CD4-positive, alpha-beta memory T cell (primary cell): Measurements from ENCODE around the gene ITPK1. TPM values are rescaled to one million over a fixed set of nuclear protein-coding genes. Genes with fewer than 3 reads are reported as not detected.
A peak's percentile ranks its signal among the peaks of the same experiment; 100 is the strongest.
"Not testable (repeated sequence)": the region's sequence is repeated elsewhere in the genome, so short reads cannot be mapped to it uniquely, and the experiment has no call there.

ENCODE experiments used
- CTCF ChIA-PET: fragments of 350-600 bp; sonication (Branson Sonifier 250); formaldehyde crosslinking; loops from one replicate; lab custom pipeline; 2021; ENCODE audit warnings: inconsistent platforms; ENCODE audit not compliant: partially characterized antibody; lab: Charles Lee
- POLR2A ChIA-PET: fragments of 350-600 bp; sonication (Branson Sonifier 250); formaldehyde crosslinking; loops from one replicate; lab custom pipeline; 2021; ENCODE audit not compliant: partially characterized antibody; lab: Charles Lee
- DNase-seq, 5 donors: peaks; one replicate each; pipeline versions ENCODE4 v3.0.0 to v3.0.0-alpha.2; 2020 to 2022; ENCODE audit warnings: mixed read lengths in 1 of 5
- H3K27ac ChIP-seq: one replicate; pipeline ENCODE4 v1.7.0; 2013; ENCODE audit warnings: low read depth, low read length
- H3K27me3 ChIP-seq: 2 replicates; pipeline ENCODE4 v1.7.0; 2013; ENCODE audit warnings: mild to moderate bottlenecking, low read length, moderate library complexity; ENCODE audit not compliant: insufficient read depth
- H3K36me3 ChIP-seq: 2 replicates; pipeline ENCODE4 v1.7.0; 2013; ENCODE audit warnings: mild to moderate bottlenecking, low read length, moderate library complexity; ENCODE audit not compliant: insufficient read depth
- H3K4me1 ChIP-seq: 2 replicates; pipeline ENCODE4 v1.7.0; 2013; ENCODE audit warnings: mild to moderate bottlenecking, low read length, moderate library complexity; ENCODE audit not compliant: insufficient read depth
- H3K4me3 ChIP-seq, 2 donors: one replicate each; pipeline ENCODE4 v1.7.0; 2013; ENCODE audit warnings: low read length in 2 of 2, mild to moderate bottlenecking in 1 of 2
- H3K9me3 ChIP-seq, 2 donors: one replicate each; pipeline ENCODE4 v1.7.0; 2013; ENCODE audit warnings: low read length in 2 of 2, control low read depth in 1 of 2; ENCODE audit not compliant: control insufficient read depth in 1 of 2
- H3K27ac Mint-ChIP-seq, 7 donors: one replicate each; pipeline ENCODE4 v1.8.0; 2020 to 2021; ENCODE audit warnings: mixed read lengths in 7 of 7, mild to moderate bottlenecking in 6 of 7, inconsistent platforms in 3 of 7, moderate library complexity in 3 of 7
- H3K27me3 Mint-ChIP-seq, 2 donors: one replicate each; pipeline ENCODE4 v1.8.0; 2020 to 2021; ENCODE audit warnings: mixed read lengths in 2 of 2
- H3K36me3 Mint-ChIP-seq, 2 donors: one replicate each; pipeline ENCODE4 v1.8.0; 2020 to 2021; ENCODE audit warnings: mixed read lengths in 2 of 2, inconsistent platforms in 1 of 2, mild to moderate bottlenecking in 1 of 2
- H3K4me1 Mint-ChIP-seq, 4 donors: one replicate each; pipeline ENCODE4 v1.8.0; 2020 to 2021; ENCODE audit warnings: mixed read lengths in 4 of 4, mild to moderate bottlenecking in 1 of 4
- H3K4me3 Mint-ChIP-seq, 8 donors: one replicate each; pipeline ENCODE4 v1.8.0; 2020 to 2021; ENCODE audit warnings: mixed read lengths in 8 of 8, mild to moderate bottlenecking in 7 of 8, moderate library complexity in 6 of 8, inconsistent platforms in 3 of 8
- H3K9me3 Mint-ChIP-seq, 8 donors: one replicate each; pipeline ENCODE4 v1.8.0; 2020 to 2021; ENCODE audit warnings: mixed read lengths in 8 of 8, mild to moderate bottlenecking in 5 of 8, inconsistent platforms in 3 of 8, moderate library complexity in 1 of 8
- intact Hi-C: fragments of 100-400 bp; cut with micrococcal nuclease; formaldehyde crosslinking; loops from one replicate; pipeline ENCODE4 v1.15.1; 2023
- polyA plus RNA-seq, 2 donors: library from polyadenylated mRNA; unstranded; fragments of 300-500 nt; fragmentation: Illumina TruSeq; gene quantifications; one replicate each; pipeline ENCODE4 v1.2.3, GENCODE V29; 2021
- total RNA-seq, 2 experiments: library from RNA; stranded (reverse); gene quantifications; one replicate each; pipeline ENCODE4 v1.2.3, GENCODE V29; 2021

The ITPK1 gene
- total and polyA plus RNA-seq, 4 experiments from 2014 or later, result 12.5 to 30.0 (median 26.9) TPM

GRCh38 chr14:93142854-93143652 is 27.3 kb upstream of the ITPK1 start:
- Mint-ChIP-seq H3K4me1 (peaks cover 0 to 5% (median 2%) of the 10 kb centered on the region in 4 donors), H3K4me3 (no peak overlapping the region), H3K27ac (no peak overlapping the region), H3K9me3 (no peaks in the 10 kb centered on the region), H3K27me3 (peaks cover 0 to 1% of the 10 kb centered on the region in 2 donors), H3K36me3 (no peaks in the 10 kb centered on the region)
- no peaks in the 10 kb centered on the region for H3K4me1 ChIP-seq
- no peak overlapping the region for H3K27ac ChIP-seq
- no peak for DNase-seq
- no peaks in the 10 kb centered on the region for H3K27me3 ChIP-seq
- H3K9me3 ChIP-seq, result no peaks in the 10 kb centered on the region
- ChIA-PET POLR2A (no interaction called here), CTCF (interaction anchor here (1.0 to 6.2 kb wide), 2 partner anchors 9 to 30 kb away, joined by 3 to 93 read pairs; no protein-coding TSS in a partner anchor)
- H3K36me3 ChIP-seq, result no peaks in the 10 kb centered on the region
- H3K4me3 ChIP-seq, result no peak overlapping the region
- intact Hi-C loops, result no loop called here

GRCh38 chr14:93137864-93138263 is 22.1 kb upstream of the ITPK1 start:
- H3K9me3 Mint-ChIP-seq, result no peaks in the 10 kb centered on the region
- intact Hi-C loops, result loop anchor here (10.0 kb wide), 1 partner anchor 303 kb away; no protein-coding TSS in a partner anchor
- no peak overlapping the region for H3K4me3 ChIP-seq
- no peaks in the 10 kb centered on the region for H3K36me3 ChIP-seq
- peaks cover 0 to 2% of the 10 kb centered on the region in 2 donors for H3K27me3 Mint-ChIP-seq
- ChIA-PET POLR2A (no interaction called here), CTCF (interaction anchor here (0.8 to 6.2 kb wide), 6 partner anchors 18 to 185 kb away, joined by 3 to 93 read pairs (median 8); no protein-coding TSS in a partner anchor)
- no peaks in the 10 kb centered on the region for H3K27me3 ChIP-seq
- H3K4me1 ChIP-seq, result no peaks in the 10 kb centered on the region
- DNase-seq, result no peak
- no peaks in the 10 kb centered on the region for H3K9me3 ChIP-seq
- H3K4me3 Mint-ChIP-seq, result no peak overlapping the region
- no peaks in the 10 kb centered on the region for H3K36me3 Mint-ChIP-seq
- H3K27ac Mint-ChIP-seq, result peak overlapping the region in 1 of 7 donors; percentile 48
- H3K27ac ChIP-seq, result no peak overlapping the region
- peaks cover 0 to 5% (median 2%) of the 10 kb centered on the region in 4 donors for H3K4me1 Mint-ChIP-seq

- H3K4me1 Mint-ChIP-seq, H3K27me3 ChIP-seq, H3K9me3 ChIP-seq, DNase-seq, H3K9me3 Mint-ChIP-seq, H3K4me3 Mint-ChIP-seq, H3K27ac Mint-ChIP-seq, POLR2A ChIA-PET, H3K4me1 ChIP-seq, H3K27me3 Mint-ChIP-seq, H3K27ac ChIP-seq, H3K36me3 Mint-ChIP-seq, H3K4me3 ChIP-seq, H3K36me3 ChIP-seq: not testable (repeated sequence)
- intact Hi-C loops, result loop anchor here (10.0 kb wide), 1 partner anchor 302 kb away; no protein-coding TSS in a partner anchor
- CTCF ChIA-PET, result interaction anchor here (0.7 to 4.8 kb wide), 5 partner anchors 11 to 556 kb away, joined by 3 to 36 read pairs (median 3); no protein-coding TSS in a partner anchor
Measured at GRCh38 chr14:93136508-93136907, 20.8 kb upstream of the ITPK1 start.

GRCh38 chr14:93136009-93136408 is 20.3 kb upstream of the ITPK1 start:
- Mint-ChIP-seq H3K9me3 (no peaks in the 10 kb centered on the region), H3K27me3 (peaks cover 0 to 2% of the 10 kb centered on the region in 2 donors), H3K36me3 (no peaks in the 10 kb centered on the region), H3K27ac (peak overlapping the region in 2 of 7 donors; percentile 37 to 46), H3K4me1 (peaks cover 0 to 5% (median 2%) of the 10 kb centered on the region in 4 donors), H3K4me3 (no peak overlapping the region)
- CTCF ChIA-PET, result interaction anchor here (0.7 to 4.8 kb wide), 5 partner anchors 10 to 556 kb away, joined by 3 to 36 read pairs (median 3); no protein-coding TSS in a partner anchor
- no peaks in the 10 kb centered on the region for H3K27me3 ChIP-seq
- H3K4me3 ChIP-seq, result no peak overlapping the region
- POLR2A ChIA-PET, result no interaction called here
- intact Hi-C loops, result loop anchor here (10.0 kb wide), 1 partner anchor 301 kb away; no protein-coding TSS in a partner anchor
- H3K27ac ChIP-seq, result no peak overlapping the region
- no peak for DNase-seq
- no peaks in the 10 kb centered on the region for H3K9me3 ChIP-seq
- H3K36me3 ChIP-seq, result no peaks in the 10 kb centered on the region
- no peaks in the 10 kb centered on the region for H3K4me1 ChIP-seq

DNA sequence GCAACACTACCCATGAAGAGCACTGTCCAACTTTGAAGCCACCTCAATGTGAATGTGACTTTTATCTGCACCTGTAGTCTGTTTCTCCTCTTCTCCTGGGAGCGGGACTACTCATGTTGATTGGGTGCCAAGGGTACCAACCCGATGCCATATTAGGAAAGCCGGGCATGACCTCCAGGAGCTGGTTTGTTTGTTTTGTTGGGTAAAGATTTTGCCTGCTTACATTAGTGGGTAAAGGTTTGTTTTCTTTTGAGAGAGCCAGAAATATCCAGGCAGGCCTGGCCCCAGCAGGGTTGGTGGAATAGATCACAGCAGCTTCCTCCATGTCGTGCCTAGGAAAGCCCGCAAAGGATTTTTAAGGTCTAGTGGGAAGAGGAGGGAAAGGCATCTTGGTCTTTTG is 19.7 kb upstream of the ITPK1 start:
- no peak overlapping the region for H3K4me3 ChIP-seq
- no peaks in the 10 kb centered on the region for H3K36me3 ChIP-seq
- no peaks in the 10 kb centered on the region for H3K36me3 Mint-ChIP-seq
- no peak for DNase-seq
- H3K27me3 ChIP-seq, result no peaks in the 10 kb centered on the region
- no peaks in the 10 kb centered on the region for H3K9me3 Mint-ChIP-seq
- H3K4me1 Mint-ChIP-seq, result peaks cover 0 to 5% (median 2%) of the 10 kb centered on the region in 4 donors
- no peak overlapping the region for H3K4me3 Mint-ChIP-seq
- no peak overlapping the region for H3K27ac ChIP-seq
- no peaks in the 10 kb centered on the region for H3K9me3 ChIP-seq
- CTCF ChIA-PET, result interaction anchor here (0.9 to 2.0 kb wide), 3 partner anchors 10 to 22 kb away, joined by 3 to 16 read pairs (median 3); no protein-coding TSS in a partner anchor
- H3K4me1 ChIP-seq, result no peaks in the 10 kb centered on the region
- intact Hi-C loops, result loop anchor here (10.0 kb wide), 1 partner anchor 301 kb away; no protein-coding TSS in a partner anchor
- no peak overlapping the region for H3K27ac Mint-ChIP-seq
- H3K27me3 Mint-ChIP-seq, result peaks cover 0 to 2% of the 10 kb centered on the region in 2 donors
- POLR2A ChIA-PET, result no interaction called here

GRCh38 chr14:93133464-93133863 is 17.7 kb upstream of the ITPK1 start:
- no peak for DNase-seq
- H3K9me3 ChIP-seq, result no peaks in the 10 kb centered on the region
- Mint-ChIP-seq H3K36me3 (no peaks in the 10 kb centered on the region), H3K9me3 (no peaks in the 10 kb centered on the region), H3K27me3 (peaks cover 0 to 2% of the 10 kb centered on the region in 2 donors), H3K4me1 (no peaks in the 10 kb centered on the region), H3K4me3 (no peak overlapping the region), H3K27ac (peak overlapping the region in 1 of 7 donors; percentile 48)
- no peak overlapping the region for H3K4me3 ChIP-seq
- H3K36me3 ChIP-seq, result no peaks in the 10 kb centered on the region
- ChIA-PET POLR2A (interaction anchor here (2.3 kb wide), 1 partner anchor 20 kb away, joined by 11 read pairs; no protein-coding TSS in a partner anchor), CTCF (interaction anchor here (0.9 to 6.3 kb wide), 9 partner anchors 11 to 182 kb away, joined by 3 to 105 read pairs (median 5); partner anchors contain the start of gene ITPK1)
- no peaks in the 10 kb centered on the region for H3K4me1 ChIP-seq
- H3K27ac ChIP-seq, result no peak overlapping the region
- H3K27me3 ChIP-seq, result no peaks in the 10 kb centered on the region
- intact Hi-C loops, result loop anchor here (10.0 kb wide), 1 partner anchor 299 kb away; no protein-coding TSS in a partner anchor
